HS-27A (cell line): Measurements from ENCODE around the gene IL1R2.
"Not testable (repeated sequence)": the region's sequence is repeated elsewhere in the genome, so short reads cannot be mapped to it uniquely, and the experiment has no call there.

Experiments used
- DNase-seq: peaks from one replicate; pipeline ENCODE4 v3.0.0-alpha.2; 2012; ENCODE audit warnings: low read depth, missing footprints

IL1R2 gene

GRCh38 chr2:102061962-102062795 is 70.4 kb downstream of the IL1R2 start:
- DNase-seq = no peak

DNA sequence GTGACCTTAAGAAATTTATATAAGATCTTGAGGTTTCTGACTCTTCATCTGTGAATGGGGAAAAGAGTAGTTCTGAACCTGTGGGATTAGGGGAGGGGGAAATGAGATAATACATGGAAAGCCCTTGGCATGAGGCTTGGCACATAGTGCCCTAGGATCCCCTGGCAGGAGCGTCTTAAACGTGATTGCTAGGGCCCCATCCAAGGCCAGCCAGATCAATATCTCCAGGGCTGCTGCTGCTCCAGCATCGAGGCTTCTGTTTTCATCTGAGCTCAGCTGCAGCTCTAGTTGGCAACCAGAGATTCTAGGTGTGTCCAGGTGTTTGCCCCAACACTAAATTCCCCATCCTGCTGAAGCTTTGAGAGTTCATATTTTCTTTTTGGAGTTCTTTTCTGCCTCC is 71.0 kb downstream of the IL1R2 start:
- no peak for DNase-seq

- no peak for DNase-seq
Observed at GRCh38 chr2:102063487-102063911, 71.7 kb downstream of the IL1R2 start.

DNA sequence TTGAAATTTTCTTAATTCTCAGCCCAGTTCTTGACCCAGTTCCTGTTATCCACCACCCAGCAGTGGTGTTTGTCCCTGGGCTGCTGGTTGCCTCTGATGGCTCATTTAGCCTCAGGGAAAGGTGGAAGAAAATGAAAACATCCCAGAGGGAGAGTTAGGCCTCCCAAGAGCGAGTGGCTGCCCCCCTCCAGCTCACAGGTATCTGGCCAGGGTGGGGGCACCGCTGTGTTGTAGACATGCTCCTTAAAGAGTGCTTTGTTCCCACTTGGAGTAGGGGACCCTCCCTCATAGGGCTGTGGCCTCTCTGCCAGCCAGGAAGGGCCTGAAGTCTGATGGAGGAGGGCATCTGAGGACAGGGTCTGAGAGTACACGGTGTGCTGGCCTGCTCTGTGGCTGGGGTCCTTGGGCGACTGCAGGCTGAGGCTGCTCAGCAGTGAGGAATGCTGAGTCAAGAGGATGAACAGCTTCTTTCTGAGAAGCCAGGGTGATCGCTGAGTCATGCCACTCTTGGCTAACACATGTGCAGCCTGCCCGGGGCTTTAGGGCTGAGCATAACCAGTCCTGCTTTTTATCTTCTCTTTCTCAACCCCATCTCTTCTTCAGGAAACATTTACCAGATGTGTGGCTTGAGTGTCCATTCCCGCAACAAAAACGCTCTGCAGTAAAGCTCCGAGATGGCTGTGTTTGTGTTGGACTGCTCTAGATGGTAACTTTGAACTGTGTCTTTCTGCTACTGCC is 72.3 kb downstream of the IL1R2 start:
- DNase-seq = peak; percentile 47

GRCh38 chr2:102064679-102065674 is 73.2 kb downstream of the IL1R2 start:
- DNase-seq = no peak

DNA sequence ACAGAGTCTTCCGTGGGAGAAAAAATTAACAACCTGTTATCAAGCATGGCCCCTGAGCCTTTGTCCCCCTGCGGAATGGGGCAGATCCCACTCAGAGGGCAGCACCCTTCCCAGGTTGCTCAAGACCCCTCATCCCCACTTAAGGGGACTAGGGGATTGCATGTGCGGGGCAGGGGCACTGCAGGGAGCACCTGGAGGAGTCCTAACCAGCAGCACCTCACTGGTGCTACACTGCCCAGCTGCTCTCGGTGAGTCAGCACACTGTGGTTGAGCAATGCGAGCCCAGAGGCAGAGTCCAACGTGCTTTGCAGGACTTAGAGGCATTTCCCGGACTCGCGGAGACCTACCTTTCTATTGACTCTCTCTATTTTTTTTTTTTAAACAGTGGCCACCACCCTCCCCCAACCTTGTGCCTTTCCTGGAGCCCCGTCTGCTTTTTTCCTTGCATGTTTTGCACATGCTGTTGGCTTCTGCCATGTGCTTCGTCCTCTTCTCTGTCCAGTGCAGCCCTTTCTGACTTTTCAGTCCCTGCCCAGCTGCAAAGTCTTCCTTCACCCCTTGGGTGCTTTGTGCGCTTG is 74.0 kb downstream of the IL1R2 start:
- no peak for DNase-seq

DNA sequence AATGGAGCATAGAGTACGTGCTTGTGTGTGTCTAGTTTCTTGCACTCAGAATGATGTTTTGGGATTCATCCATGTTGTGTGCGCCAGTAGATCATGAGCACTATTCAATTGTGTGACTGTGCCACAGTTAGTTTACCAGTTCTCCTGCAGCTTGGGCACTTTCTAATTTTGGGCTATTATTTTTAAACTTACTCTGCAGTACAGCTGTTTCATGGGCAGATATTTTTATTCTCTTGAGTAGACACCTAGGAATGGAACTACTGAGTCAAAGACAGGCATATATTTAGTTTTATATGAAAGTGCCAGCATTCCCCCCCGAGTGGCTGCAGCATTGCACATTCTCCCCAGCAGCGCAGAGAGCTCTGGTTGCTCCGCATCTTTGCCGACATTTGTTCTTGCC is 74.8 kb downstream of the IL1R2 start:
- DNase-seq = no peak

DNA sequence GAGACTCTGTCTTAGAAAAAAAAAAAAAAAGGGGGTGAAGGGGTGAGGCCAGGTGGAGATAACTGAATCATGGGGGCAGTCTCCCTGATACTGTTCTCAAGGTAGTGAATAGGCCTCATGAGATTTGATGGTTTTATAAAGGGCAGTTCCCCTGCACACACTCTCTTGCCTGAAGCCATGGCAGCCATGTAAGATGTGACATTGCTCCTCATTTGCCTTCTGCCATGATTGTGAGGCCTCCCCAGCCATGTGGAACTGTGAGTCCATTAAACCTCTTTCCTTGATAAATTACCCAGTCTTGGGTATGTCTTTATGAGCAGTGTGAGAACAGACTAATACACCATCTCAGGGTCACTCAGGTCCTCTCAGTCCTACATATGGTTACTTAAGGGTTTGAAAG is 76.4 kb downstream of the IL1R2 start:
- not testable (repeated sequence) for DNase-seq

DNA sequence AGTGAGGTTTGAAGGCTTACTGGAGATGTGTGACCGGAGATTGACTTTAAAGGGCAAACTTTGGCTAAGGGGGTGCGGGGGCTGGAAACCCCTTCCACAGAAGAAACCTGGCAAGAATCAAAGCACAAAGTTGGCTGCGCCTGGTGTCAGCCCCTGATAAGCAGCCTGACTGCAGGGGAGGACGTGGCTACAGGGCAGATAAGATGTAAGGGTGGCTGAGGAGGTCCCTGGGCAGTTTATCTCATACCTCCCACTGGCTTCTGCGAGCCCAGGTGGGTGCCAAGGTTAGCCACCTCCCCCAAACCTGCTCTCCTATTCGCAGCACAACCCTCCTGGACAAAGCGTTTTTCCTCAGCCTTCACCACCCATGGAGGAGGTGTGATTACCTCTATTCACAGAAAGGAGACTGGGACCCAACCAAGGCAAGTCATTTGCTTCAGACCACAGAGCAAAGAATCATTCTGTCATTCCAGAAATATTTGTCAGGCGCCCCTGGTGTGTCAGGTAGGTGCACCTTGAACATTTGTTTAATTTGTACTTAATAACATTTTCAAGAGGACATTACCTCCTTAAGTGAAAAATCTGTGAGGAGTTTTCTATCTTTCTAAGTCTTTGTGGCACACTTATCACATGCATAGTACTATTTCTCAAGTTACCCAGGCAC is 77.7 kb downstream of the IL1R2 start:
- DNase-seq = no peak

- no peak for DNase-seq
Observed at GRCh38 chr2:102070058-102070642, 78.4 kb downstream of the IL1R2 start.

- no peak for DNase-seq
Observed at GRCh38 chr2:102072741-102073140, 81.0 kb downstream of the IL1R2 start.

GRCh38 chr2:102073168-102073724 is 81.5 kb downstream of the IL1R2 start:
- DNase-seq = no peak

DNA sequence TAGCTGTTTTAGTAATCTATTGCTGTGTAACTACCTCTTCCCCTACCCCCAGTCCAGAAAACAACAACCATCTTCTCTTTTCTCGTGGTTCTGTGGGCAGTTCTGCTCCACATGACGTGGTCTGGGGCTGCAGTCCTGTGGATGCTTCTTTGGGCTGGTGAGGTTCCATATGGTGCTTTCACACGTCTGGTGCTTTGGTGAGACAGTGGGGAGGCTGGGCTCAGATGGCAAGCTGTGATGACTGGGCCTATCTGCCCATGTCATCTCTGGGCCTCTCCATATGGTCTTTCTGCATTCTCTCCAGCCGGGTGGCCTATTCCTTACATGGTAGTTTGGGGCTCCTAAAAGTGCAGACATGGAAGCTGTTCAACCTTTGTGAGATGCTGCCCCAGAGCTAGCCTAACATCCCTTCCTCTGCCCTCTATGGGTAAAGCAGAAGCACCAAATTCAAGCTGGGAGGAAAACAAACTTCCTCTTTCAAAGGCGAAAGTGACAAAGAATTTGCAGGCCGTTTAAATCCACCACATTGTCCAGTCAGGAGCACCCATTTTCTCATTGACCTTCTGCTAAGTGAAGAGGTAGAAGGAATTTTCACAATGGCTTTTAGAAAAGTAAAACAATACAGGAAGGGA is 82.5 kb downstream of the IL1R2 start:
- DNase-seq = no peak

DNA sequence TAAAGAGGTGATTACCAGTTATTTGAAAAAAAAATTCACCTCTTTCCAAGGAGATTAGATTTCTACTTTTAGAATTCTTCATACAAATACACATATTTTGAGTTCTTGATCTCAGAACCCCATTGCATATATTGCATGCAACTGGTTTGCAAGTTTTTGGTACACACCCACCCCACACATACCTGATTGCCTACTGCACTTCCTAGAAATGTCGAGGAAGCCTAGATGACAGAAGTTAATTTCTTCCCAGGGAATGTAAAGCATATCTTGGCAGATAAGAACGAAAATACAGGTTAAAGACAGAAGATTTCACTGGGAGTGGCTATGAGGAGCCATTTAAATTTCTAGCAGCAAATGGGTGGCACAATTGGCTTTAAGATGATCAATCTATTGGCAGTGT is 83.7 kb downstream of the IL1R2 start:
- DNase-seq = no peak

DNA sequence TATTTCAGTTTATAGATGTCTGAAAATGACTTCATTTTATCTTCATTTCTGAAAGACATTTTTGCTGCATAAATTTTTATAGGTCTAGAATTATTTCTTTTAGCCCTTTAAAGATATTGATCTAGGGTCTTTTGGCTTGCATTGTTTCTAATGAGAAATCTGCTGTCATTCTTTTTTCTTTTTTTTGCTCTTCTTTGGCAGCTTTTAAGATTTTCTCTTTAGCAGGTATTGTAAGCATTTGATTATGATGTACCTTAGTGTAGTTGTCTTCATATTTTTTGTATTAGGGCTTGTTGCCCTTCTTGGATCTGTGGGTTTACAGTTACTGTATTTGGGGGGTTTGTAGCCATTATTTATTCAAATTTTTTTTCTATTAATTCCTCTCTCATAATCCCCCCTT is 84.8 kb downstream of the IL1R2 start:
- no peak for DNase-seq
